GM21786 (cell line): ENCODE results near the gene GMFB.

Experiments used
- ATAC-seq: cut with Tn5 transposase; IDR thresholded peaks from one replicate; pipeline ENCODE4 v1.9.1; 2021; ENCODE audit not compliant: unreplicated experiment

Gene GMFB

GRCh38 chr14:54435500-54435981 lies 53.2 kb downstream of the GMFB start:
- peak; percentile 40 for ATAC-seq

- ATAC-seq, result no peak
These were observed 60.3 kb downstream of the GMFB start for GRCh38 chr14:54428527-54428926.

GRCh38 chr14:54427871-54428270 lies 60.9 kb downstream of the GMFB start:
- ATAC-seq, result no peak

DNA sequence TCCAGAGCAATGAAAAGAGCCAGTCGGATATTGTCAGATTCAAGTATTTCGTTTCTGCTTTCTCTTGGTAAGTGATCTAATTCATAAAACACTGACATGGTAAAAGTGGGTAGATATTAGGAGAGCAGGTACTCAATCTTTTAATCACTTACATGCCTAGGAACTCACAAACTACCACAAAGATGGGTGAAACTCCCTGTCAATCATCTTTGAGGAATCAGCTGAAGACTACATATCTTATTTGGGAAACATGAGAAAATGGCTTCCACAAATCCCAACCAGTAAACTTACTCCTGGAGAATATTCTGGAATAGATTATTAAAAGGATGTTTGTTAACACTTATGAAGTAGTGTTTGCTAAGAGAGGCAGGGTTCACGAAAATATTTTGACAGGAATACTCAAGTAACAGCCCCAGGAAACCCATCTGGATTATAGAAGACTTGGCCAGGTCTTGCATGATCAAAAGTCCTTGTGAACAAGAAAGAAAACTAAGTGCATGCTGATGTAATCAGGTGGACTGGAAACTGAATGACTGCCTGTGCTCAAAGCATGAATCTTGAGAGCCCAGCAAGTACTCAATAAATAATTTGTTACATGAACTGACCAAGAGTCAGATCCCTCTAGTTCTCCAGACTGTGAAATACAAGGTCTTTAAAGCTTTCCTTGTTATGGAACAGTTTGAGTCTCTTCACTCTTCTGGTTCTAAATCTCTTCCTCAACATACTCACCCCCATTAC lies 63.1 kb downstream of the GMFB start:
- ATAC-seq, result no peak

DNA sequence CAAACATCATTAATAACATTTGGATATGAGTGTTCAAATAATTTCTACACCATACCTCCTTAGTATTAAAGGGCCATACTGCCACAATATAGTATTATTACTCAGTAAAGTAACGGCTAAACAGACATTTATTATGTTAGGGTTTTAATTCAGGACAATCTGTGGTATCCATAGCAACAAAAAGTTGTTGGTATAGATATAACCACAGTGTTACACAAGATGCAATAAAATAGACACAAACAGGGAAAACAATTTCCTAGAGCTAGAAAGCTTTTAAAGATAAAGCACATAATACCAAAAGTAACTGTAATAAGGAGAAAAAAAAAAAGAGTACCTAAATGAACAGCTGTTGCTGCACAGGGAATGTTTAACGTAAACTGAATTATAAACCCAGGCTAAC lies 63.7 kb downstream of the GMFB start:
- ATAC-seq, result no peak
